ENCODE measurements around the gene NUP210L.
"Not testable (repeated sequence)": the region's sequence is repeated elsewhere in the genome, so short reads cannot be mapped to it uniquely, and the experiment has no call there.

The NUP210L gene

DNA sequence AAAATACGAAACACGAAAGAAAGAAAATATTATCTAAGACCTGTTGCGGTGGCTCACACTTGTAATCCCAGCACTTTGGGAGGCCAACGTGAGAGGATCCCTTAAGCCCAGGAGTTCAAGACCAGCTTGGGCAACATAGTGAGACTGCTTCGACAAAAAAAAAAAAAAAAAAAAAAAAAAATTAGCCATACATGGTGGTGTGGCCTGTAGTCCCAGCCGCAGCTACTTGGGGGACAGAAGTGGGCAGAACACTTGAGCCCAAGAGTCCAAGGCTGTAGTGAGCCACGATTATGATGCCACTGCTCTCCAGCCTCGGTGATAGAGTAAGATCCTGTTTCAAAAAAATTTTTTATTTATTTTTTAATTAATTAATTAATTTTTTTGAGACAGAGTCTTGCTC, 167.3 kb downstream of the NUP210L start:
- no peak for DNase-seq

DNA sequence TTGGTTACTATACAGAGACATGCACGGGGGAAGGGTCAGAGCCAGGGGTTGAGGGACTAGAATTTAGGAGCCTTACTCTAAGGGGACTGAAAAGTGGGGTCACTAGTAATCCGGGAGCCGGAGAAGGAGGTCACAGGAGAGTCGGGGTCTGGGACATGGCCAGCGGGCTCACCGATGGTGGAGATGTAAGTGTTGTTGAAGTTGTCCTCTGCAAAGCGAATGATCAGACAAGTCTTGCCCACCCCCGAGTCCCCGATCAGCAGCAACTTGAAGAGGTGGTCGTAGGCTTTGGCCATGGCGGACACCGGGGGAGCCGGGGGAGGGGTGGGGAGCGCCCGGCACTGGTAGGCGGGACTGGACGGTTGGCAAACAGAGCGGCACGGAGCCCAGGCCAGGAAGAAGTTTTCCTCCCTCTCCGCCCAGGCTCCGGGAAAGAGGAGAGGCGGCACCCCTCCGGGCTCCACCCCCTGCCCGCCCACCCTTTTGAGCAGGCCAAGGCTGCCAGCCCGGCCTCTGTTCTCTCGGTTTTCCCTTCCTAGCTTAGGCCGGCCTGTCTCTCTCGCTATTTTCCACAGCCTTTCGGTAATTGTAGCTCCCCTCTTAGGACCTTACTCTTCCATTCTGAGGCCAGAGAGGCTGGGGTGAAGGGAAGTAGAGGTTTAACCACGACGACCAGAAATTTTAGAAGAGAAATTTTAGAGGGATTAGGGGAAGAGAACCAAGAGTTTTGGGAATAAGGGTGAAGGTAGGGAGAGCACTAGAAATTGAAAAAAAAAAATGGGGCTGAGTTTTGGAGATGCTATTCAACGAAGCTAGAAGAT, 168.7 kb downstream of the NUP210L start, which contains the start of gene RAB13:
TSS of gene RAB13 (minus strand) at position 399 of the 821 bp plus-strand sequence. CDS start at position 296, 103 bp downstream.
- no peak for DNase-seq

DNA sequence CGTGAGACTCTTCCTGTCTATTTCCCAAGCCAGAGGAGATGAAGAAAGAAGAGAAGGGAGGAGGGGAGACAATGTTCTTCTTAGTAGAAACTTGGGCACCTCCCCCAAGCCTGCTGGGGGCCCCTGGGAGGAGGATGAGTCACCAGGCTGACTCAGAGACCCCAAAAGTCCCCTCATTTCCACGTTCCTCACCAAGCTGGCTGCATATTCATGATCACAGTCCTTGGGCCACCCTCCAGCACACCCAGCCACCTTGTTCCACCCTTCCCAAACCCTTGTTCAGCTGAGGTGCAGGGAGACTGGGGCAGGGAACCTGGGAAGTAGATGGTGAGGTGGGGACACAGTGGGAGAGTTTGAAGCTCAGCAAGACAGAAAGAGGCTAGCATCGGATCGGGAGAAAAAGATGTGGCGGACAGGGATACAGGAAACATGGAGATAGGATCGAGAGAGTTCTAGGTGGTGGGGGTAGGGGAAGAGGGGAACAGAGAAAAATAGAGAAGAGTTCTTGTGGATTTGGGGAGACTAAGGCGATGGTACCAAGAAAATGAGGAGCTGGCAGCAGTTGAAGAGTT, 169.4 kb downstream of the NUP210L start:
- DNase-seq, result no peak

DNA sequence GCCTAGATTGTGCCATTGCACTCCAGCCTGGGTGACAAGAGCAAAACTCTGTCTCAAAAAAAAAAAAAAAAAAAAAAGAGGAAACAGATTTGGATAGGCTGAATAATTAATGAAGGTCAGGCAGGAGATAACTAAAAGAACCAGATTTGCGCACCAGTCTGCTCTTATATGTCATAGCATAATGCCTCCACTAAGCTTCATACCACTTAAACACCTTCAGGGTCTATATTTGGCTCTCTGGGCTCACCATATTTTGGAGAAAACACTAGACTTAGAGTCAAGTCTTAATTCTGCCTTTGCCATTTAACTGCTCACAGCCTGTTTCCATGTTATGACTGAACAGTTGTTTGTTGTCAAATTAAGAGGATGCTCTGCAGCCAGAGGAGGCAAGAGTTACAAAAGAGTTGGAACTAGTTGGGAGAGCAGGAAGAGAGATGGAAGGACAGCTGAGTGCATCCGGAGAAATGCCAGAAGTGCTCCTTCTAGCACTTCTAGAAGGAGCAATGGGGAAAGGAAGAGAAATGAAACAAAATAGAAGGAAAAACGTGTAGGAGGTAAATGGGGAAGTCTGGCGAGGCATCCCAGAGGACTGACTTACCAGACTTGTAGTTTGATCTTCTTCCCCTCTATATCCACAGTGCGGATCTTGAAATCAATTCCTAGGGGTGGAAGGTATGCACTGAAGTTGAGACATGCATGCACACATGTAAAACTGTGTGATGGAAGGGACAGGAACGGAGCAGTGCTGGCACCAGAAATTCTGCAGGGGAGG, 170.6 kb downstream of the NUP210L start:
- no peak for DNase-seq

DNA sequence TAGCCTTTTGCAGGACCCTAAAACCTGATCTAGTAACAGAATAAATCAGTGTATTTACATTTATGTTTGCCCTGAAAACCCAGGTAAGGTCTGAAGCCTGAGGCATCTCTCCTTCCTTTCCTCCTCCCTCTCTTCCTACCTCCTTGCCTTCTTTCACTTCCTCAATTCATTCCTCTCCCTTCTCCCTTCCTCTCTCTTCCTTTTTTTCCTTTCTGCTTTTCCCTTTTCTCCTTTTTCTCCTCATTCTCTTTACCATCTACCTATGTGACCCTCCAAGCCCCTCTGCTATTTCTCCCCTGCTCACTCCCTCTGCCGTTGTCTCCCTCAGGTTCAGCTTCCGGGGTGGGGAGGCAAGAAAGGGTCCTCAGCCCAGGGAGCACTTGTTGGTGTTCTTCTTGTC, 173.1 kb downstream of the NUP210L start:
- not testable (repeated sequence) for DNase-seq

DNA sequence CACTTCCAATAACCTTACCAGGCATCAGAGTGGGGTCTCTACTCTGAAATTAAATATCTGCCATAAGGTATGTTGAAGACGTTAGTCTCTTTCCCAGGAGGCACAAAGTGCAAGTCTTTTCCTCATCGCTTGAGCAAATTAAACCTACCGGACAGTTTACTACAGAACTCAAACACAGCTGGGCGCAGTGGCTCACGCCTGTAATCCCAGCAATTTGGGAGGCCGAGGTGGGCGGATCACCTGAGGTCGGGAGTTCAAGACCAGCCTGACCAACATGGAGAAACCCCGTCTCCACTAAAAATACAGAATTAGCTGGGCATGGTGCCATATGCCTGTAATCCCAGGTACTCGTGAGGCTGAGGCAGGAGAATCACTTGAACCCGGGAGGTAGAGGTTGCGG, 175.8 kb downstream of the NUP210L start:
- not testable (repeated sequence) for DNase-seq

DNA sequence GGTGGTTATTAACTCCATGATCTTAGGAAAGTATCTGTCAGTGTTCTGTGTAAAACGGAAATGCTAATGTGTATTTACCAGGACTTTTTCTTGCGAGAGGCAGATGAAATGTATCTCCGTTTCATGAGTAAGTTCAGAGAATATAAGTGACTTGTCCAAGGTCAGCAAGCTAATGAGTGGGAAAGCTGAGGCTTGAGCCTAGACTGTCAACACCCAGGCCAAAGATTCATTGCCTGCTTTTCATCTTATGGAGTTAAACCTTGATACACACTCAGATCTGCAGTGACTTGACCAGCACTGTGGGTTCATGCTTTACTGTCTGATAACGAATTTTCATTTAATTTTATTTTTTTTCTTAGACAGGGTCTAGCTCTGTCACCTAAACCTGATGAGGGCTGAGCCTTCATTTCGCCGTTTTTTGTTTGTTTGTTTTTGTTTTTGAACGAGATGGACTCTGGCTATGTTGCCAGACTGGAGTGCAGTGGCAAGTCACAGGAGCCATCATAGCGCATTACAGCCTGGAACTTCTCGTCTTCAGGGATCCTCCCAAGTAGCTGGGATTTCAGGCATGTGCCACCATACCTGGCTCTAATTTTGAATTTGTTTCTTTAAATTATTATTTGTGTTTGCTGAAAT, 176.5 kb downstream of the NUP210L start:
- no peak for DNase-seq

DNA sequence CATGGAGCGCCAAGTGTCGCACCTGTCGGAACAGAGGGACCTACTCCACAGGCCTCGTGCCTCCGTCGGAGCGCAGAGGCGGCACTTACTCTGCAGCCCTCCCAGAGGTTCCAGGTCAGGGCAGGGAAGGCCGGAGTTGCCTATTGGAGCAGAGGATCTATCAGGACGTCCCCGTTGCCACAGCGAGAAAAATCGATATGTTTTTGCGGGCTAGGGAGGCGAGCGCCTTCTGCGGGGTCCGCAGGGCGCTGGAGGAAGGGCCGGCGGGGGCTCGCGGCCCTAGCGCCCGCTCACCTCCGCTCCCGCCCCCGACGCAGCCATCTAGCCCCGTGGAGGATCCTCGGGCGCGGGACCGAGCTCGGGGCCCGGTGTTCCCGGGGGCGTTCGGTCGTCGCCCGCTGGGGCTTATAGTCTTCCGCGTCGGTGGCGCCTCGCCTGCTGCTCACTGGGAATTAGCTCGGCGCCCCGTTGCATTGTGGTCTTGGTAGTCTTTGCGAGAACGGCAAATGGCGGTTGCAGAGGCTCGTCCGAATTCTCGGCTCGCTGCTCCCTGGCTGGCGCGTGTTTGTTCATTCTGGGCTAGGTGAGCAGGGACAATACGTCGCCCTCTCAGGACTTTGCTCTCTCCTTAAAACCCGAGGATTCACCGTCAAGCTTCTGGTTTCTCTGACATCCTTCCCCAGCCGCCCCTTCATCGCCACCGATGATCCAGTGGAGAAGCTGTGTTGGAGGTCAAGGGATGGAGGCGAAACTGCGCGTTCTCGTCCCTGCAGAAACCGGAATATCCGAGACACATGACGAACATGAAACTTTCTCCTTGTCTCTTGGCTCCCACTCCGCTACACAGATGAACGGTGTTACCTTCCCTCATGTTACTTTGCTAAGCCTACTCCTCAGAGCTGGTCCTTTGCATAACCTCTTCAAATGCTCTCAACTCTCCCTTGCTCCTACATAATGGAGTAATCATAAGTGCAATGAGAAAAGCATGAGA, 177.3 kb downstream of the NUP210L start, which contains the start of gene JTB:
TSS of gene JTB (minus strand) at position 425 of the 991 bp plus-strand sequence. CDS start at position 3, 422 bp downstream.
- no peak for DNase-seq

DNA sequence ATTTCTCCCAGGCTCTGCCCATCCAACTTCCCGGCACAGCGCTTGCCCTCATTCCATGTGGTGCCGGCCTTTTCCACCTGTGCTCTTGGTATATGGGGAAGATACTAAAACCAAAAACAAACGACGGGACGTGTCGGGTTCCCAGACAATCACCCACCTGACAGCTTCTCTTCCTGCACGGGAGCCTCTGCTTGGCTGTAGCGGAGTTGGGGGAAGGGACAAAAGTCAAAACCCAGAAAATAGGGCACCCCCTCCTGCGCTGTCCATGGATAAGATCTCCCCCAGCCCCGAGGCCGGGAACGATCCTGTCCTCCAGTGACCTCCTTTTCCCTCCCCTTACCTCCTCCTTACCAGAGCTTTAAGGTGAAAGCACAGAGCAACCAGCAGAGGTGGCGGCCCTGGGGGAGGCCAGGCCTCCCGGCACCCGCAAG, 178.0 kb downstream of the NUP210L start:
- DNase-seq, result no peak

DNA sequence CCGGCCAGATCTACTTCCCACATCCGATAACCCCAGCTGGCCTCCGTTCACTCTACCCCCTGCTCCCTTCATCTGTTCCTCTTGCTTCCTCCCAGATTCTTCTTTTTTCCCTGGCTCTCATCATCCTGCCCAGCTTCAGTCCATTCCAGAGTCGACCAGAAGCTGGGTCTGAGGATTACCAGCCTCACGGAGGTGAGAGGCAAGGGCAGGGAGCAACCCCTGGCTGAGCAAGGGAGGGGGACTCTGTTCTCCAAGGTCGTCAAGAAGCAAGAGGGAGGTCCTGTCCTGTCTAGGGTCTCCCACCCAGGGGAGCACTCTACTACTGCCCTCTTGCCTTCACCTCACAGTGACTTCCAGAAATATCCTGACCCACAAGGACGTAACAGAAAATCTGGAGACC, 181.3 kb downstream of the NUP210L start:
- no peak for DNase-seq

DNA sequence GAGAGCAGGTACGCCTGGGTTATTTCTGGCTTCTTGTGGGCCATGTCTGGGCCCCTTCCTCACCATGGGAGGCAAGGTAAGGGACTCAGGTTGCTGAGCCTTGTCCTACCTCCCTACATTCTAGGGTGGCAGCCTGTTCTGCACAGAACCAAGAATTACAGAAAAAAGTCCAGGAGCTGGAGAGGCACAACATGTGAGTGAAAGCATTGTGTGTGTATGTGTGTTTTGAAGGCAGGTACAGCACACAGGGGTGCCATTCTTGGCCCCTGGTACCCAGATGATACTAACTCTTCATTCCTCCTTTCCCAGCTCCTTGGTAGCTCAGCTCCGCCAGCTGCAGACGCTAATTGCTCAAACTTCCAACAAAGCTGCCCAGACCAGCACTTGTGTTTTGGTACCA, 181.8 kb downstream of the NUP210L start:
- no peak for DNase-seq

DNA sequence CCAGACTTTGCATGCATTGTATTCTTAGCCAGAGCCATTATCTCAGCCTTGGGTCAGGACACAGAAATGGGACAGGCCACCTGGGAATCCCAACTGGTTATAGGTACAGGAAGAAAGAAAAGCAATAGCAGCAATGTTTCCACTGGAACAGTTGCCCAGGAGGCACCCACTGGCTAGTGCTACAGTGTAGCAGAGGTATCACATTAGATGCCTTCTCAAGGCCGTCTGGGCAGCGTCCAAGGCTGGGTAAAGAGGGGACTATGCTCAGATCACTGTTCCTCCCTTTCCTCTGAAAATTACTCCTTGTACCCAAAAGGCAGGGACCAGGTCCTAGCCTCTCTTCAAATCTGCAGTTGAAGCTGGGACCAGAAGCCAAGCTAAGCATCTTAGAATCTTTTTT, 184.5 kb downstream of the NUP210L start:
- DNase-seq, result no peak

DNA sequence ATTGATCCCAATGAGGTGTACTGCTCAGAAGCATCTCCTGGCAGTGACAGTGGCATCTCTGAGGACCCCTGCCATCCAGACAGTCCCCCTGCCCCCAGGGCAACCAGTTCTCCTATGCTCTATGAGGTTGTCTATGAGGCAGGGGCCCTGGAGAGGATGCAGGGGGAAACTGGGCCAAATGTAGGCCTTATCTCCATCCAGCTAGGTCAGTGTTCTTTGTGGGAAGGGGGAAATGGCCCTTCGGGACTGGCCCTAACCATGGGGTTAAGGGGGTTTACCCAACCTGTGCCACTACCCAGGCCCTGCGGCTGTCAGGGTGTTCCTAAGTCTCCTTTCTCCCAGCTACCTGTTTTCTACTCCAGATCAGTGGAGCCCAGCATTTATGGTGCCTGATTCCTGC, 185.9 kb downstream of the NUP210L start:
- DNase-seq, result no peak

DNA sequence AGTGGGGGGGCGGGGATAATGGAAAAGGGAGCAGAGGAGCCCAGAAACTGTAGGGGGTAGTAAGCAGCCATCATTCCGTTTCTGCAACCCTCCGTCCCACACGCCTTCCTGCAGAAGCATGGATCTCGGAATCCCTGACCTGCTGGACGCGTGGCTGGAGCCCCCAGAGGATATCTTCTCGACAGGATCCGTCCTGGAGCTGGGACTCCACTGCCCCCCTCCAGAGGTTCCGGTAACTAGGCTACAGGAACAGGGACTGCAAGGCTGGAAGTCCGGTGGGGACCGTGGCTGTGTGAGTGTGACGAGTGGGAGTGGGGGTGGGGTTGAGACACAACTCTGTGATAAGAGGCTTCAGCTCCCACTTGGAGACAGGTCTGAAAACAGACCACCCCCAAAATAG, 186.5 kb downstream of the NUP210L start:
- no peak for DNase-seq

DNA sequence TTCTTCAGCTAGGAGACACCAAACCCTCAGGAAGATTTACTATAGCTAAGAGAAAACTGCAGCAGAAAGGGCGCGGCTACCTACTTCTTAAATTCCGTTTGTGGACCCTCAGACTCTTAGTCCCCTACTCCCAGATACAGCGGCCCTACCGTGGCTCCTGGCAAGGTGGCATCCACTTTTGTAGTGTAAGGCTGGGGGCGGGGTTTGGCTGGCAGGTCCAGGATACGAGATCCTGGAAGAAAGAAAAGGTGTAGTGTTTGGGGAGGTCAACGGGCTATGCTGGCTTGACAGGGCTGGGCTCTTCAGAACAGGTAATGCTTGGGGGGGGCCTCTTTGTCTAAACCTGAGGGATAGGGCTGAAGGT, 186.9 kb downstream of the NUP210L start:
- no peak for DNase-seq

DNA sequence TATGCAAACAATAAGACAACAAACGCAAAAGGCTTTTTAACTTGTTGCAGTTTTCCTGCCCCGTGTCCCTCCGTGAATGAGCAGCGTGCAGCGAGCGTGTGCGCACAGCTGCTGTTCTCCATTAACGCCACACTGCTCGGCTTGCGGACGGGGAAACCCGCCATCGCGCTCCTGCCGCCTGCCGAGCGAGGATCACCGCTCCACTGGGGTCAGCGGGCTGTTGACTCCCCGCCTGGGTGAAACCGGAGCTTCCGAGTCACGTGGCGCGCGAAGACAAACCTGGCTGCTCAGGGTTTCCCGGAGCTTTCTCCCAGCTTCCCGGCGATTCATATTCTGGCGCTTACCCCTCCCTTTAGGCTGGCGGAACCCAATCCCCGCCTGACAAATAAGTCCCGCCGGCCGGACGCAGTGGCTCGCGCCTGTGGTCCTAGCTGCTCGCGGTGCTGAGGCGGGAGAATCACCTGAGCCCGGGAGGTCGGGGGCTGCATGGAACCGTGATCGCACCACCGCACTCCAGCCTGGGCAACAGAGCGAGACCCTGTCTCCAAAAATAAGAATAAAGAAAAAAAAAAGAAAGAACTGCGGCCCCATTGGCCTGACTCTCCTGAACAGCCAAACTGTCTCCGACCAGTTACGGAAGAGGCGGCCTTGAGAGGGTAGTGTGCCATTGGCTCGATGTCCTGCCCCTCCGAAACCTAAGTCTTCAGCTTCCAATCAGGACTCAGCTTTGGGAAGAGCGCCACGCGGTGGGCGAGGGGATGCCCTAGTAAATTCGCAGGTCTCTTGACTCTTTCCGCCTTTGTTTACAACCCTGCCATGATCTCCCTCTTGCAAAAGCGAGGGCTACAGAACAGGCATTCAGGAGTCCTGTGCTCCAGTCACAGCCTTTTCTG, 187.5 kb downstream of the NUP210L start, which contains the start of gene CREB3L4:
TSS of gene CREB3L4 (plus strand) at position 796 of the 893 bp plus-strand sequence. CDS start 624 bp downstream, outside the sequence.
- peak; percentile 91 for DNase-seq

DNA sequence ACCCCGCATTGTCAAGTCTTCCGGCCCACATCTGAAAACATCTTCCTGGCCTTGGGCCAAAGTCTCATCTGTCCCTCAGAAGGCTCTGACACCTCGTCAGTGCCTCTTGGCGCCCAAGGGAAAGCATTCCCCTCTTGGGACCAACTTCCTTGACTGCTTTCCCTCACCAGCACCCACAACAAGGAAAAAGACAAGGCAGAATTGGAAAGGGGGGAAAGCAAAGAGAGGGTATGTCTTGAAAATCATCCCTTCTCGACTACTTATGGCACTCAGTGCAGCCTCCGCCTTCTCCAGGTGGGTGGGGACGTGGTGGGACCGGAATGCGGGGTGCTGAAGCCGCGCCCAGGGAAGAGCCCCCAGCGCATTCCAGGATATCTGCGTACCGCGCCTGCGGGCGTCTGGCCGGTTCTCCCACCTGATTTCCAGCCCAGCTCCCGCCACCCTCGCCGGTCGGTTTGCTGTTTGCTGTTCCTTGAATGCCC, 191.0 kb downstream of the NUP210L start:
- DNase-seq, result no peak

DNA sequence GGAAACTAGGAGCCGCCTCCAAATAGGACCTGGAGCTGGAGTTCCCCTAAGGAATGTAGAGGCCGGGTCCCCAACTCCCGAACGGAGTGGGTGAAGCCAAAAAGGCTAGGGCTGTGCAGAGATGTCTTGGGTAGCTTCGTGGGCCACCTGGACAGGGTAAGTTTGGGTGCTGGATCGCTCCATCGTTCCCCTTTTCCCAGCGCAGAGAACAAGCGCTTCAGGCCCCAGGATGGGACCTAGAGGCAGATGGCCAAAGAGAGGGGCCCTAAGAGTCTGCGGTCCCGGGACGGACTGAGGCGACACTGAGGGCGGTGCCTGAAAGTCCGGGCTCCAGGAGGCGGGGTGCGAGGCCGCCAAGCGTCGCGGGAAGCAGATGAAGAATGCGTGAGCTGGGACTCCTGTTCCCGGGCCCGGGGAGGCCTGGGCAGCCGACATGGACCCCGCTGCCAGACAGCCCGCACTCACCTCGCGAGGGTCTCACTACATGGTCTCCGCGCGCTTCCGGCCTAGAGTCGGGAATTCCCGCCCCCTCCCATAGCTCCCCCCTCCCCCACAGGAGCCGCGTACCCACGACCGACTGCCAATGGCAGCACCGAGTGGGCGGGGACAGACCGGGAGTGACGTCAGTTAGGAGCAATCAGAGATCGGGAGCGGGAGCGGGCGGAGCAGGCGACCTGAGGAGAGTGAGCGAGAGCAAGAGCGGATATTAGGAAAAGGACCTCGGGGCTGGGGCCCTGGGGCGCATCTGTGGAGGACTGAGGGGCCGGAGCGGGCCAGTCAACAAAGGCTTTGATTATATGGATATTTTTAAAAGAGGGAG, 191.6 kb downstream of the NUP210L start, which contains the start of gene SLC39A1:
TSS of gene SLC39A1 (minus strand) at position 508 of the 820 bp plus-strand sequence. CDS start 822 bp downstream, outside the sequence.
- peak; percentile 82 for DNase-seq
